ENCODE data around the gene GINS3. TPM values are rescaled to one million over a fixed set of nuclear protein-coding genes. Genes with fewer than 3 reads are reported as not detected.

The GINS3 gene
- total RNA-seq, 1 experiment from 2014 or later = 17.5 TPM

- H3K9me3 ChIP-seq (ENCODE audit: low read length) = no peaks in the 10 kb centered on the region
- H3K4me2 ChIP-seq (ENCODE audit: low read length) = peak overlapping the region; percentile 47; the same call in 1 of the 2 replicates
- H4K20me1 ChIP-seq (ENCODE audit: low read length) = no peaks in the 10 kb centered on the region
- intact Hi-C loops (cut with micrococcal nuclease) = no loop called here
- CTCF ChIA-PET = no interaction called here
- BruUV-seq (replicated peaks) = no TSS peak
- no peaks in the 10 kb centered on the region for H3K27me3 ChIP-seq (ENCODE audit: low read length)
- peak overlapping the region; percentile 65 for H3K27ac ChIP-seq (ENCODE audit: low read length)
- H3K79me2 ChIP-seq (ENCODE audit: low read length) = no peaks in the 10 kb centered on the region
- no peaks in the 10 kb centered on the region for H3K36me3 ChIP-seq (ENCODE audit: low read depth, low read length)
- H3K9ac ChIP-seq (ENCODE audit: low read length) = no peak overlapping the region
- TF ChIP-seq, protein P1, sequence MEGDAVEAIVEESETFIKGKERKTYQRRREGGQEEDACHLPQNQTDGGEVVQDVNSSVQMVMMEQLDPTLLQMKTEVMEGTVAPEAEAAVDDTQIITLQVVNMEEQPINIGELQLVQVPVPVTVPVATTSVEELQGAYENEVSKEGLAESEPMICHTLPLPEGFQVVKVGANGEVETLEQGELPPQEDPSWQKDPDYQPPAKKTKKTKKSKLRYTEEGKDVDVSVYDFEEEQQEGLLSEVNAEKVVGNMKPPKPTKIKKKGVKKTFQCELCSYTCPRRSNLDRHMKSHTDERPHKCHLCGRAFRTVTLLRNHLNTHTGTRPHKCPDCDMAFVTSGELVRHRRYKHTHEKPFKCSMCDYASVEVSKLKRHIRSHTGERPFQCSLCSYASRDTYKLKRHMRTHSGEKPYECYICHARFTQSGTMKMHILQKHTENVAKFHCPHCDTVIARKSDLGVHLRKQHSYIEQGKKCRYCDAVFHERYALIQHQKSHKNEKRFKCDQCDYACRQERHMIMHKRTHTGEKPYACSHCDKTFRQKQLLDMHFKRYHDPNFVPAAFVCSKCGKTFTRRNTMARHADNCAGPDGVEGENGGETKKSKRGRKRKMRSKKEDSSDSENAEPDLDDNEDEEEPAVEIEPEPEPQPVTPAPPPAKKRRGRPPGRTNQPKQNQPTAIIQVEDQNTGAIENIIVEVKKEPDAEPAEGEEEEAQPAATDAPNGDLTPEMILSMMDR (conservative IDR thresholded peaks at IDR 0.05; ENCODE audit: low read depth, low read length) = no peak
- TF ChIP-seq EZH2phosphoT487 (IDR thresholded peaks at IDR 0.05; ENCODE audit: borderline replicate concordance, low read length) (no peak), EZH2 (IDR thresholded peaks at IDR 0.05; ENCODE audit: low read length, unreplicated experiment) (no peak)
- no peak overlapping the region for H3K4me3 ChIP-seq (ENCODE audit: low read length)
- H3K9me2 ChIP-seq (replicated peaks; ENCODE audit: low read length) = no peaks in the 10 kb centered on the region
- no peak for ATAC-seq
- H3K4me1 ChIP-seq (ENCODE audit: insufficient read depth, low read length) = peaks cover 18% of the 10 kb centered on the region
- no peaks in the 10 kb centered on the region for H3F3A ChIP-seq (ENCODE audit: low read length, unreplicated experiment)
- H2AFZ ChIP-seq (ENCODE audit: low read length) = no peak overlapping the region
- POLR2A ChIA-PET (ENCODE audit: unreplicated experiment) = no interaction called here
- no peak for DNase-seq
Measured at GRCh38 chr16:58451265-58451689, 59.0 kb downstream of the GINS3 start.

DNA sequence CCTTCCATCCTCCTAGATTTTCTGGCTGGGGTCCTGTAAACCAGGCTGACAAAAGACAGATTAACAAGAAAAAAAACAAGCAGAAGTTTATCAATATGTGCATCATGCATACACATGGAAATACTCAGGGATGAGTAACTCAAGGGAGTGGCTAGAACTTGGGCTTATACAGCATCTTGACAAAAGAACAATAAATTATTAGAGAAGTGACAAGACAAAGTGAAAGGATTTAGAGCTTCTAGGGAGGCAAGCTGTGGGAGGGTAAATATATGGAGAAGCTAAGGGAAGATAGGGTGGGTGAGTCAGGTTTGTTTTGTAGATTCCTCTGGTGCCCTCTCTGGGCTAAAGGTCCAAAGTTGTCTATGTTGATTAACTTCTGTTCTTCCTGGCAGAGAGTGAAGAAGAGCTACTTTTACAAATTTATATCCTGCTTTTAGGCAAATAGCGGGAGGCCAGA is 59.7 kb downstream of the GINS3 start:
- peak overlapping the region; percentile 65 for H3K27ac ChIP-seq (ENCODE audit: low read length)
- no TSS peak for BruUV-seq (replicated peaks)
- TF ChIP-seq, protein P1 (conservative IDR thresholded peaks at IDR 0.05; ENCODE audit: low read depth, low read length) = no peak
- no peak for TF ChIP-seq EZH2 (IDR thresholded peaks at IDR 0.05; ENCODE audit: low read length, unreplicated experiment)
- no peak for TF ChIP-seq EZH2phosphoT487 (IDR thresholded peaks at IDR 0.05; ENCODE audit: borderline replicate concordance, low read length)
- H2AFZ ChIP-seq (ENCODE audit: low read length) = no peak overlapping the region
- no peaks in the 10 kb centered on the region for H3F3A ChIP-seq (ENCODE audit: low read length, unreplicated experiment)
- ChIA-PET CTCF (interaction anchor here (0.8 to 1.1 kb wide), 3 partner anchors 43 to 115 kb away, joined by 3 to 5 read pairs (median 3); no protein-coding TSS in a partner anchor), POLR2A (ENCODE audit: unreplicated experiment) (interaction anchor here (0.5 to 0.6 kb wide), 2 partner anchors 40 to 202 kb away, joined by 4 to 7 read pairs; a partner anchor contains a TSS)
- H3K27me3 ChIP-seq (ENCODE audit: low read length) = no peaks in the 10 kb centered on the region
- no peak overlapping the region for H3K4me3 ChIP-seq (ENCODE audit: low read length)
- H3K4me2 ChIP-seq (ENCODE audit: low read length) = peak overlapping the region; percentile 47
- intact Hi-C loops (cut with micrococcal nuclease) = no loop called here
- no peak overlapping the region for H3K9ac ChIP-seq (ENCODE audit: low read length)
- peaks cover 18% of the 10 kb centered on the region for H3K4me1 ChIP-seq (ENCODE audit: insufficient read depth, low read length)
- ATAC-seq (peak; percentile 92), DNase-seq (peak; percentile 84)
- H3K9me2 ChIP-seq (replicated peaks; ENCODE audit: low read length) = no peaks in the 10 kb centered on the region
- no peaks in the 10 kb centered on the region for H4K20me1 ChIP-seq (ENCODE audit: low read length)
- H3K79me2 ChIP-seq (ENCODE audit: low read length) = no peaks in the 10 kb centered on the region
- H3K36me3 ChIP-seq (ENCODE audit: low read depth, low read length) = no peaks in the 10 kb centered on the region
- no peaks in the 10 kb centered on the region for H3K9me3 ChIP-seq (ENCODE audit: low read length)

GRCh38 chr16:58452640-58453039 is 60.4 kb downstream of the GINS3 start:
- no peaks in the 10 kb centered on the region for H3K27me3 ChIP-seq (ENCODE audit: low read length)
- intact Hi-C loops (cut with micrococcal nuclease) = no loop called here
- H3K4me2 ChIP-seq (ENCODE audit: low read length) = no peak overlapping the region
- H3K36me3 ChIP-seq (ENCODE audit: low read depth, low read length) = no peaks in the 10 kb centered on the region
- no peaks in the 10 kb centered on the region for H3K9me3 ChIP-seq (ENCODE audit: low read length)
- DNase-seq = no peak
- BruUV-seq (replicated peaks) = no TSS peak
- H3K79me2 ChIP-seq (ENCODE audit: low read length) = no peaks in the 10 kb centered on the region
- CTCF ChIA-PET = interaction anchor here (0.8 to 1.1 kb wide), 3 partner anchors 43 to 115 kb away, joined by 3 to 5 read pairs (median 3); no protein-coding TSS in a partner anchor
- no peak overlapping the region for H3K4me3 ChIP-seq (ENCODE audit: low read length)
- no peak overlapping the region for H3K9ac ChIP-seq (ENCODE audit: low read length)
- no peaks in the 10 kb centered on the region for H4K20me1 ChIP-seq (ENCODE audit: low read length)
- peaks cover 18% of the 10 kb centered on the region for H3K4me1 ChIP-seq (ENCODE audit: insufficient read depth, low read length)
- H3F3A ChIP-seq (ENCODE audit: low read length, unreplicated experiment) = no peaks in the 10 kb centered on the region
- H3K9me2 ChIP-seq (replicated peaks; ENCODE audit: low read length) = no peaks in the 10 kb centered on the region
- TF ChIP-seq EZH2phosphoT487 (IDR thresholded peaks at IDR 0.05; ENCODE audit: borderline replicate concordance, low read length) = no peak
- TF ChIP-seq EZH2 (IDR thresholded peaks at IDR 0.05; ENCODE audit: low read length, unreplicated experiment) = no peak
- TF ChIP-seq, protein P1 (conservative IDR thresholded peaks at IDR 0.05; ENCODE audit: low read depth, low read length) = no peak
- POLR2A ChIA-PET (ENCODE audit: unreplicated experiment) = interaction anchor here (0.6 kb wide), 1 partner anchor 203 kb away, joined by 4 read pairs; a partner anchor contains a TSS
- H3K27ac ChIP-seq (ENCODE audit: low read length) = 0 out of 2 replicates have a peak overlapping the region, but pooled peaks have one; percentile 7
- ATAC-seq = no peak
- no peak overlapping the region for H2AFZ ChIP-seq (ENCODE audit: low read length)
